NCI-H1930 (cell line): Measurements from ENCODE around the gene CHST11.

Experiments used
- DNase-seq, 2 experiments: peaks; one replicate each; lab custom pipeline; 2025; lab: John Stamatoyannopoulos, UW

The CHST11 gene

GRCh38 chr12:104433061-104433460 lies 23.7 kb upstream of the CHST11 start:
- no peak for DNase-seq

DNA sequence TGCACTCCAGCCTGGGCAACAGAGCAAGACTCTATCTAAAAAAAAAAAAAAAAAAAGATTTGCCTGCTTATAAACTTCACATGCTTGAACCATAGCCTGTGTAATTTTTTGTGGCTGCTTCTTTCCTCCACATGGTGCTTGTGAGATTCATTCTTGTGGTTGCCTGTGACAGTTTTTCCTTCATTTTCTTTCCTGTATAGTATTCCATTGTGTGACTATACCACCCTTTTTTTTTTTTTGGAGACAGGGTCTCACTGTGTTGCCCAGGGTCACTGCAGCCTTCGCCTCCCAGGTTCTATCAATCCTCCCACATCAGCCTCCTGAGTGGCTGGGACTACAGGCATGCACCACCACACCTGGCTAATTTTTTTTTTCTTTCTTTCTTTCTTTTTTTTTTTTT lies 22.6 kb upstream of the CHST11 start:
- DNase-seq, result no peak

DNA sequence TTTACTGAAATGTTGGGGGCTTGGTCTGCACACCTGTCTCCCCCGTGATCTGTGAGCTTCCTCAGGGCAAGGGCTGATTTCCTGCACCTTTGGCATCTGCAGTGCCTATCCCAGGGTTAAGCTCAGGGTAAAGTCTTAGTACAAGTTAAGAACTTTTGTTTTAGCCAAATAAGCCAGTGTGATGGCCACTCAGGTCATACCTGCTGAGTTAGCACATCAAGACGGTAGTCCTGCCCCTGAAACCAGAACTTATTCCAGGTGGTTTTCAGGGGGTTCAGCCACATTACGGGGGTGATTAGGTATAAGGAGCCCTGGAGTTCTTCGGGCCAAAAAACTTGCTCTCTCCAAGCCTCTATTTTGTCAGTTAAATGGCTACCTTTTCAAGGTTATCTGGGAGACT lies 21.6 kb upstream of the CHST11 start:
- DNase-seq, result no peak

GRCh38 chr12:104435765-104436164 lies 21.0 kb upstream of the CHST11 start:
- no peak for DNase-seq

DNA sequence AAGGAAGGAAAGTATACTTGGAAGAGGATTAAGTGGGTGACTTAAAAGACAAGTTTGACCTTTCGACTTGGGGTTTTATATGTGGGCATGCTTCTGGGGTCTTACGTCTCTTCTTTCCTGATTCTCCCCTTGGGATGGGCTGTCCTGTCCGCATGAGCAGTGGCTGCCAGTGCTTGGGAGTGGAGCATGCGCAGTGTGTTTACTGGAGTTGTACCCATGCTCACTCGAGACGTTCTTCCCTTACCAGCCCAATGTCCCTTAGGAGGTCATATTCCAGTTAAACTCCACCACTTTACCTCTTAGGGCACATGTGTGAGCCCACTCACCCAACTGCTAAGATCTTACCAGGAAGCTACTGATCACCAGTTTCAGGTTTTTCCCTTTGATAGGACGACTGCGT lies 20.0 kb upstream of the CHST11 start:
- DNase-seq, result no peak

DNA sequence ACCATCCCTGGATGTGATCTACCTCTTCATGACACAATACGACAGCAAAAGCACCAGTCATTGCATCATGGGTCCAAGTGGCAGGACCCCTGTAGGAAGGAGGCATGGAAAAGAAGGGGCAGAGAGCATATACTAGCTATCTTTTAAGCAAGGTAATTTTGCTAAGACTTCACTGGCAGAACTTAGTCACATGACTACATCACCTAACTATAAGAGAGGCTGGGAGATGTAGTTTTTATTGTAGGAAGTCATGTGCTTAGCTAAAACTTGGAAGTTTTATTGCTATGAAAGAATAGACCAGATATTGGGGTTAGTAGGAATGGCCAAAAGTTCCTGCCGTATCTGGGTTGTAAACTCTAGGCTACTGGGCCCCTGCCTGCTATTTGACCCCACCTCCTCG lies 18.6 kb upstream of the CHST11 start:
- DNase-seq, result no peak

- DNase-seq, result no peak
Observed at GRCh38 chr12:104439137-104439536, 17.6 kb upstream of the CHST11 start.

- no peak for DNase-seq
Observed at GRCh38 chr12:104443008-104443407, 13.7 kb upstream of the CHST11 start.

GRCh38 chr12:104446646-104447421 lies 9.9 kb upstream of the CHST11 start:
- DNase-seq, result no peak

- DNase-seq, result no peak
Observed at GRCh38 chr12:104448031-104448430, 8.7 kb upstream of the CHST11 start.

DNA sequence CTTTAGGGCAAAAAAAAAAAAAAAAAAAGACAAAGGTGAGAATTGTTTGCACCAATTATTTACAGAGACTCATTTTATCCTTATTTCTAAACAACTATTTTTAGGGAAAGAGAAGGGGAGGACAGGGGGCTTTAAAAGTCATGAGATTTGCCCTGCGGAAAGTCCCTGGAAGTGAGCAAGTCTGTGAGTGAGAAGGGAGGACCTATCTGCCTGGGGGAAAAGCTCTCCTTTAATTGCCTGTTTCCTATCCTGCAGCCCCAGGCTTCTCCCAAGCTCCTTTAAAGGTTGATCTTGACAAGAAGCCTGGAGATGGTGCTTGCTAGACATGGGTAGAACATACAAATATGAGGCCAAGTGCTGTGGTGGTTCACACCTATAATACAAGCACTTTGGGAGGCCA lies 8.3 kb upstream of the CHST11 start:
- DNase-seq, result no peak

DNA sequence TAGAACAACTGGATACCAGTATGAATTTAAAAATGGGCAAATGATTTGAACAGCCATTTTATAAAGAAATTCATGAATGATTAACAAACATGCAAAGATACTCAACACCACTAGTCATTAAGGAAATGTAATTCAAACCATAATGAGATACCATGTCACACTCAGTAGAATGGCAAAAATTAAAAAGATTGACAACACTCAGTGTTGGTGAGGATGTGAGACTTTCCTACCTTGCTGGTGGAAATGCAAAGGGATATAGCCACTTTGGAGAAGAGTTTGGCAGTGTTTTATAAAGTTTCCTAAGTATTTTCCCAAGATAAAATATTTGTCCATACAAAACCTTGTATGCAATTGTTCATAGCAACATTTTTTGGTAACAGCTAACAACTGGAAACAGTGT lies 6.0 kb upstream of the CHST11 start:
- no peak for DNase-seq

DNA sequence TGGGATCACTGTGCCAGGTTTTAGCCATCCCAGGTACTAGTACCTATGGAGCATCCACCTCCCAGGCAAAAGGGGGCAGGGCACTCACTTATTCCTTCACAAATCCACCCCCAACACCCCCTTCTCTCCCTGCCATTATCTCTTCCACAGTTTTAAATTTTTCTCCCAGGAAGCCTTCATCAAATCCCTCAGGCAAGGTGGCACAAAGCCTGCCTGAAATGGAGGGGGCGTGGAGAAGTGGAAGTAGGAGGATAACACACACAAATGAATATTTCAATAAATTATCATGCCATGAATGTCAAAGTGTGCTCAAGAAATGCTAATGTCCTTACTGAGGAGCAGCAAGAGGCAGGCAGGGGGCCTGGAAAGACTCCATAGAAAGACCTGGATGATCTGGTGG lies 4.7 kb upstream of the CHST11 start:
- DNase-seq, result no peak

DNA sequence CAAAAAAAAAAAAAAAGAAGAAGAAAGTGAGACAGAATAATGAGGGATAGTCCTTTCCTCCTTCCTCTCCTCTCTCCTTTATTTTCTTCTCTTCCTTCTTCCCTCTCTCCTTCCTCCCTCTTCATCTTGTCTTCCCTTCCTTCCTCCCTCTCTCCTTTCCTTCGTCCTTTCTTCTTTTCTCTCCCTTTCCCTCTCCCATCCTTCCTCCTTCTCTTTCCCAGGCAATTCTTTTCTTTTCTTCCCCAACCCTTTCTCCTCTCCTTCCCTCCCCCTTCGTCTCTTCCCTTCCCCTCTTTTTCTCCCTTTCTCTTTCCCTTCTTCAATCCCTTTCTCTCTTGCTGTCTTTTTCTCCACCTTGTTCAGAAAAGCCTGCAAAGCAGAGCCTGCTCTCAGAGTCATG lies 3.6 kb upstream of the CHST11 start:
- DNase-seq, result no peak

DNA sequence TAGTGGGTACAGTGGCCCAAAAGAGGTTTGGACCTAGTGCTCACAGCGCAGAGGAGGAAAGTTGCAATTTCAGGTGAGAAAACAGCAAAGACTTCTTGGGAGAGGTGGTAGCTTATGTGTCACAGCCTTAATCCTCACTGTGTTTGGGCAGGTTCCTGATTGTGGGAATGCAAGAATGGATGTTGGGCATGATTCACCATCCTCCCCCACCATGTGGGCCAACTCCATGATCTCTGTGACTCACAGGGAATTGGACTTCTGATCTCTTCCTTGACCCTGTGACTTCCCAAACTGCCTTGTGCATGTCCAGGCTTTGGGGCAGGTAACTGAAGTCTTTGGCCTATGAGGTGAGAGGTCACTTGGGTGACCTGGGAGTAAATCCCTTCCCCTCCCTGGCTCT lies 1.8 kb upstream of the CHST11 start:
- DNase-seq, result no peak

GRCh38 chr12:104455578-104456416 lies 951 bp upstream of the CHST11 start:
- DNase-seq, result no peak

DNA sequence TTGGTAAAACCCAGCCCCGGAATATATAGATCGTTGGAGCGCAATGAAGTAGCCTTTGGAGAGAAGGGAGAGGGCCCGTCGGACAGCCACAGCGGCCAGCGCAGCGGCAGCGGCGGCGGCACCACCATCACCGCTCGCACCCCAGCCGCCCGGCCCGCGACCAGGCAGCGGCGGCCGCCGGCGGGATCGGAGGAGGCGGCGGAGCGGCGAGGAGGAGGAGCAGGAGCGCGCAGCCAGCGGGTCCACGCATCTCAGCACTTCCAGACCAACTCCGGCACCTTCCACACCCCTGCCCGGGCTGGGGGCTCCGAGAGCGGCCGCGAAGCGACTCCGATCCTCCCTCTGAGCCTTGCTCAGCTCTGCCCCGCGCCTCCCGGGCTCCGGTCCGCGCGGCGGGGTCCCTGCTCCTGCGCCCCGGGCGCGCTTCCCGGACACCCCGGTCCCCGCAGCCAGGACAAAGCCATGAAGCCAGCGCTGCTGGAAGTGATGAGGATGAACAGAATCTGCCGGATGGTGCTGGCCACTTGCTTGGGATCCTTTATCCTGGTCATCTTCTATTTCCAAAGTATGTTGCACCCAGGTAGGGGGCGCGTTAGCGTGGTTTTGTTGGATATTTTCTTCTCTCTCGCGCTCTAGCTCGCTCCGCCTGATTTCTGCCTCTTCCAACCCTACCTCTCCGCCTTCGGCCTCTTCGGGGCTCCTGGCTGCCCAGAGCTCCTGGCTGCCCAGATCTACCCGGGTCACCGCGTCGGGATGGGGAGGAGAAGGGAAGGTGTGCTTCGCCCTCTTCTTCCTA lies 400 bp downstream of the CHST11 start:
- peak; percentile 55 to 67 for DNase-seq

GRCh38 chr12:104457746-104458693 lies 1.3 kb downstream of the CHST11 start:
- no peak for DNase-seq

GRCh38 chr12:104458694-104459367 lies 2.1 kb downstream of the CHST11 start:
- DNase-seq, result no peak

GRCh38 chr12:104459368-104459909 lies 2.7 kb downstream of the CHST11 start:
- DNase-seq, result no peak
